ENCODE data around the gene FAM240B.

FAM240B gene

GRCh38 chr9:38697776-38698300, 22.1 kb downstream of the FAM240B start:
- peak; percentile 38 for DNase-seq

DNA sequence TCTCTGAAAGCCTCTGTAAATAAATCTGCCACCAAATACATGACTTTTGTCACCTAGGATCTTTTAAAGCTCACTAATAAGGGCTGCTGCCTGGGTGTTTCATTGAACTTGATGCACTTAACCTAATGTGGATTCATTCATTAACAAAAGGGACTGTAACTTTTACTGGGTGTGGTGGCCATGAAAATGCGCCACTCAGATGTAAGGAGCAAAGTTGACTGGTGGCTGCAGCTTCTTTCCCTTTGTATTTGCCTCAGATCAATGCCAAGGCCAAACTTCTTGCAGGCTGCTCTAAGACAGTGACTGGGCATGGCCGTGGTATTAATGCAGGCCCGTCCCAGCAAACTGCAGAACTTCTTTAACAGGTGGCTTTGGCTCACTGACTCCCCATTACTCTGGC, 22.9 kb downstream of the FAM240B start:
- DNase-seq = no peak

DNA sequence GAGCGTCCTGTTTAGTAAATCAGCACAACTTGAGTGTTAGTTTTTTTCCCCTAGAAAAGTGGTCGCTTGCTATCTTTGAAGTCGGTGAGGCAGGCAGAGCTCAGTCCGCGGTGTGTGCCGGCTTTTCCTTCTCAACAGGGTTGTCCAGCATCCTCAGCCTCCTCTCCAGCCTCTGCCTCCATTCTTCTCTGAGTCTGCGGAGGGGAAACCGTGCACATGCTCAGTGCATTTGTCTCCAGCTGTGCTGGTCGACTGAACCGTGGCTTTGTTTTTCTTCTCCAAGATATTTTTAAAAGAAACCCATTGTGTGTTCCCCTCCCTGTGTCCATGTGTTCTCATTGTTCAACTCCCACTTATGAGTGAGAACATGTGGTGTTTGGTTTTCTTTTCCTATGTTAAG, 25.3 kb downstream of the FAM240B start:
- no peak for DNase-seq

DNA sequence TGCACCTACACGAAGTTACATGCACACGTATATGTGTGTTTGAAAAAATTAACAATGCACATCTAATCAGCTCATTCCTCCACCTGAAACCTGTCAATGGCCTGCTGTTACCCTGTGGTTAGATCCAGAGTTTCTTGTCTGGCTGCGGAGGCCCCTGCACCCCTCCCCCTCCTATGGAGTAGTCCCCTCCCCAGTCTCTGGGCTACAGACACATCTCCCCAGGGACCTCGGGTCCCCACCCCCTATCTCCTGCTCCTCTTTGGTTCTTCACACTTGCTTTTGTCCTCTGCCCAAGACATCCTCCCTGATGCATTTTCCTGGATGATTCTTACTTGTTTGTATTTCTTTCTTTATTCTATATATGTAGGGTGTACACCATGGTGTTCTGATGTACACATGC, 27.2 kb downstream of the FAM240B start:
- DNase-seq = no peak

DNA sequence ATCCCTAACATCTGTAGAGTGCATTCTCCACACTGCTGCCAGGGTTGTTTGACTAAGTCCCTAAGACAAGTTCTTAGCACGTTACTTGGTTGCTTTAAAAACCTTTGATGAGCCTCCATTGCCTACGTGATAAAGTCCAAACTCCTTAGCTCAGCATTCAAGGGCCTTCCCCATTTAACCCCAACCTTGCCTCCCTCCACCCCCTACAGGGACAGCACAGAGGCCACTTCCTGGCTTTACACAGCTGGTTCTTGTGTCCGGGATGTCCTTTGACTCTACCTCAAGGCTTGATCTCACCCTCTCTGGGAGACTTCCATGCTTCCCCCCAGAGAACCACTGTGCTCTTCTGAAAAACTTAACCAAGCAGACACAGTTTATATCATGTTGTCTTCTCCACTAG, 29.4 kb downstream of the FAM240B start:
- DNase-seq = no peak

DNA sequence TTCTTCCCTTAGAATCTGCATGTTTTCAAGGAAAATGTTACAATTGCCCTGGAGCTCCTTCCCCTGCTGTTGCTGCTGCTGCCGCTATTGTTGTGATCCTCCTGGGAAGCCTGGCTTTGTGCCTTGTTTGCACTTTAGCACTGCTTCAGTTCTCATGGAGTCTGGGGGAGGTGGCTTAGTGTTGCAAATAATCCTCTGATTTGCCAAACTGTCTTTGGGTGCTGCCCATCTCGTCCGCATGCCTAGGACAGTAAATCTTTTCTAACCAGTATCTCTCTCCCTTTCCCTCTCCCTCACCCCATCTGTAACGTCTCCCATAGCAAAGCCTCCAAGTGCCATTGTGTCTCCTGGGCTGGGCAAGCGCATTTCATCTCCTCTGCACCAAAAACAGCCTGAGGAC, 30.3 kb downstream of the FAM240B start:
- DNase-seq = peak; percentile 69

GRCh38 chr9:38687992-38688391, 31.9 kb downstream of the FAM240B start:
- no peak for DNase-seq

GRCh38 chr9:38687389-38687842, 32.5 kb downstream of the FAM240B start:
- peak; percentile 32 for DNase-seq

- no peak for DNase-seq
These were observed 33.0 kb downstream of the FAM240B start for GRCh38 chr9:38686933-38687332.

- DNase-seq = no peak
These were observed 34.4 kb downstream of the FAM240B start for GRCh38 chr9:38685535-38685934.

DNA sequence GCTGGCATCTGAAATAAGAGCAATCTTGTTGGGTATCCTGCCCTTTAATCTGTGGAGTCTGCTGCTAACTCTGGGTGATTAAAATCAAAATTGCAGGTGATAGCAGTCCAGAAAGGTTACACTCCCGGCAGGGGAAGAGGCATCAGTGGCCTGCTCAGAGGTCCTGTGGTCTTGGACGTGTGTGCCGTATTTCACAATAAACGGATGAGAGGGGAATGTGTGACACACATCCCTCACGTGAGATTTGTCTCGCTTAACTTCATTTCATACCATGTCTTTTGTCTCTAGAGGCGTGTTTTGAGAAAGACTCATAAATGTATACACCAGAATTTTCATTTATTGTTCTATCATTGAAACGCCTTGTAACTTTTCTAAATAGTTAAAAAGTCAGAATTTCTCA, 36.6 kb downstream of the FAM240B start:
- no peak for DNase-seq

DNA sequence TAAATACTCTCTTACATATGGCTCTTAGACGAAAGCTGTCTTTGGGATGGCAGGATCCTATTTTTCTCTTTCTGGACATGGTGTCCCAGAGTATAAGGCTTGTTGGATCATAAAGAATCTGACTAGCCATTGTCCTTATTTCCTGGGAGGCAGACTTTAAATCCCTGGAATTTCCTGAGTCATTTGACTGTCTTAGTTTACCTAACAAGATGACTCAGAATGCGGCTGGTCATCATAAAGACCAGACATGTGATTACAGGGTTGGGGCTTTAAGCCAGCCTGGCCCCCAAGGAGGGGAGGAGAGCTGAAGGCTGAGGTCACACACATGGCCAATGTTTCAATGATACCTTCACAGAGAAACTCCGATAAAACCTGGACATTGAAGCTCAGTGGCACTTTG, 37.2 kb downstream of the FAM240B start:
- DNase-seq = peak; percentile 78

GRCh38 chr9:38681747-38682227, 38.1 kb downstream of the FAM240B start:
- DNase-seq = no peak

DNA sequence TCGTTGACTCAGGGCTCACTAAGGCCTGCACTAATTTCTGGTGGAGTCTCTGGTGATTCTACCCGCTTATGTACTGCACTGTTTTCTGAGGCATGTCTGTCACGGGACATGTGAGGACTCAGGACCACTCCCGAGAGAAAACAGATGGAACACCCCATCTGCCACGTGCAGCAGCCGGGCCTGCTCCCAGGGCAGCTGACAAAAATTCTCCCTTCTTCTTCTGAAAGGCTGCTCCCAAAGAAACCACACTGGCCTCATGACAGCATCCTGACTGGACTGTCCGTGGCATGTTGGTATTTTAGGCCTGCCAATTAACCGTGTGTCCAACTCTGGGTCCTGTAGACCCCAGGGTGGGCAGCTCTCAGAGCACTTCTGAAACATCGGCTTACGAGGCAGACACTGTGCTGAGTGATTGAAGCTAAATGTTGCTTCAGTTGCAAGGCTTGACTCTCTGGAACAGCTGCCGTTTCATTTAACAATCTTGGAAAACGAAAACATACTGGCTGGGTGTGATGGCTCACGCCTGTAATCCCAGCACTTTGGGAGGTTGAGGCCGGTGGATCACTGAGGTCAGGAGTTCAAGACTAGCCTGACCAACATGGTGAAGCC, 39.0 kb downstream of the FAM240B start:
- no peak for DNase-seq

DNA sequence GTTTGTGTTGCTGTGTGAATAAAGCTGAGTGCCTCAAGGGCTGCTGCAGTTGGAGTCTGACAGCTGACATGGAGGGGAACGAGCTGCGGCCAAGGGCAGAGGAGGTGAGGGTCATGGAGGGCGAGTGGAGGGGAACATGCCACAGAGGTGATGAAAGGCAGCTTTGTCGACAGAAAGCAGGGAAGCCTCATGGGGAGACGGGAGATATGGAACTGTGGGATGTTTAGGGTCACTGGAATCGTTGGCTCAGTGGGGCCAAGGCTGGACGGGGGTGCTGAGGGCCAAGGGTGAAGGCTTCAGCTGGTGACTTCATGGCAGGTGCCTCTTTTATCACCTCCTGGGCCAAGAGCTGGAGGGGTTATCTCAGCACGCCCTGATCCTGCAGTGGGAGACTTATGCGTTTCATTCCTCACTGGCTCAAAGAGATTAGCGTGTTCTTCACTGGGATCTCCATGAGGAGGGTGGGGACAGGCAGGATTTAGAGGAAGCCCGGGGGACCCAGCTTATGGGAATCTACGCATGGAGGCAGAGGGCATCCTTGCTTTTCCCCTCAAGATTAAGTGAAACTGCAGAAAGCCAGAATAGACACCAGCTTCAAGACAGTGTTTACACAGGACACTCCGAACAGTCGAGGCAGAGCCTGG, 42.2 kb downstream of the FAM240B start:
- no peak for DNase-seq

GRCh38 chr9:38675831-38676230, 44.1 kb downstream of the FAM240B start:
- DNase-seq = no peak

- DNase-seq = no peak
These were observed 44.7 kb downstream of the FAM240B start for GRCh38 chr9:38675211-38675610.

DNA sequence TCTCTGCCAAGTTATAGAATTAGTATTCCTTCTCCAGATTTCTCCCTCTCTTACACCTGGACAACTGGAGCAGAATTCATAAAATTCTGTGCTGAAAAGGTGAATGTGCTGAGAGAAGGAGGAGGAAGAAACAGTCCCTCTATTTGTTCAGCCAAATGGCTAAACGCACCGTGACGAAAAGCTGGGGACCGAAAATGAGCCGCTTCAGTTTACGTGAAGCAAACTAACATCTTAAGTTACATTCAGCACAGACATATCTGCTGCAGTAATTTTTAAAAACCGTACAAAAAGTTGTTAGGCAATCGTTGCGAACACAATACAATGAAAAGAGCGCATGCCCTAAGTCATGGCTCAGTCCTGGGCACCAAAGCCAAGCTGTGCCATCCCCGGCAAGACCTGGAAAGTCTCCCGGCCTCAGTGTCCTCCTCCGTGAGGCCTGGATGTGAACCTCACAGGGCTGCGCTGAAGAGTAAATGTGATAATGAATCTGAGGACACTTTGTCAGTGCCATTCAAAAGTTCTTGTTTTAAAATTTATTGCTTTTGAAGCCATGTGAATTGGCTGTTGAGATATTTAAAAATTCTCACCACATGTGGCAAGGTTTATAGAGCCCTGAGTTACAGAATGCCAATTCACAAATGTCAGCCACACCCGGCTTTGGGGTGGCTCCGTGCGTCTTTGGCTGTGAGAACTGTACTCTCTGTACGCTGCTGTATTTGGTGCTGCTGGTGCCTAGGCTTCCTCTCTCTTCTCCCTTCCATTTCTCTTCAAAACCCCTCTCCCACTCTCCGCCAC, 46.3 kb downstream of the FAM240B start:
- no peak for DNase-seq

DNA sequence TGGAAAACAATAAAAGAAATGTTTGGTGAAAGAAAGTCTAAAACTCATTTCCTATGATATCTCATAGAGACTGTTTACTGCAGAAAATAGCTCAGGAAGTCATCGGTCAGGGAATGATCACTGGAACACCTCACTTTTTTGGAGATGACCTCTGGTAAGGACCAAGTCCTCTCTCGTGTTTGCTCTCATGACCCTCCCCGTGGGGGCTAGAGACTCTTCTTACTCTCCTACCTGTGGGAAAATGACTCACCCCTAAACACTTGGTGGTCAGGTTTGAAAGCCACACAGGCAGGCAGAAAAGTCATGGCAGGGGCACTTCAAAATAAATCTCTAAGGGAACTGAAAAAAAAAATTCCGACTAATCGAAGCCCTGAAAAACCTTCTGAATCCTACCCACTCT, 48.2 kb downstream of the FAM240B start:
- DNase-seq = peak; percentile 18

- DNase-seq = peak; percentile 7
These were observed 48.6 kb downstream of the FAM240B start for GRCh38 chr9:38671372-38671731.

- DNase-seq = no peak
These were observed 49.2 kb downstream of the FAM240B start for GRCh38 chr9:38670542-38671371.

DNA sequence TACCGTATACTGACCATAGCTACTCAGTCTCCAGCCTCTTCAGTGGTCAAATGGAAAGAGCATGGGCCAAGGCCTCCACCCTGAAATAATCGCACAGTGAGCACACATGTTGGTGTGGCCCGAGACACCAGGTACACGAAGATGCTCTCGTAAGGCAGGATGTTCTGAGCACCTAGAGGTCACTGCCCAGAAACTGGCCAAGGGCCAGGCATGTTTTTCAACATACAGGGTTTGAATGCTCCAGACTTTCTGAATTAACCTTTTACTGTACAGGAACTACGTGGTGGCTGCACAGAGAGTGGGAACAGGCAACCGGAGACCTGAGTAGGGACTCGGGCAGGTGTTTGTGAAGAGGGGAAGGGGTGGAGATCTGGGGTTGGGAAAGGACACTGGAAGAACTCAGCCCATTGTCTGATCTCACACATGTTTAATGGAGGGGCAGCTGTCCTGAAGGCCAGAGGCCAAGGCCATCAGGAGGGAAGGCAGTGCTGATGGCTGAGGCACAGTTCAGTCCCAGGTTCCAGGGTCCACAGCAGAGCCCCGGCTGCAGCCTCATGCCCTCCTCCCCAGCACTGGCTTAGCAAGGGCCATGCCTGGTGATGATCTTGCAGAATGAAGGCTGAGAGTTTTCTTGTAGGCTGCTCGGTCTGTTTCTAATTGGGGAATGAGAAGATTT, 51.0 kb downstream of the FAM240B start:
- DNase-seq = no peak

Data from NCI-H2029 (cell line).